H54 (cell line): Measurements from ENCODE around the gene RAMACL.
"Not testable (repeated sequence)": the region's sequence is repeated elsewhere in the genome, so short reads cannot be mapped to it uniquely, and the experiment has no call there.

ENCODE experiments used
- DNase-seq: peaks from one replicate; pipeline ENCODE4 v3.0.0; 2011; ENCODE audit warnings: low spot score, mixed read lengths; ENCODE audit not compliant: insufficient read length
- FAIRE-seq: peaks from 3 replicates; lab custom pipeline; 2011; peaks lifted over from hg19 to GRCh38; lab: Jason Lieb, UNC
- POLR2A ChIP-seq: IDR thresholded peaks from 2 replicates; pipeline ENCODE4 v1.6.1; 2011; ENCODE audit warnings: low read depth, mild to moderate bottlenecking, low read length

RAMACL gene

GRCh38 chr6:166586424-166587156 is at the start of gene RAMACL:
RAMACL (minus strand) TSS chr6:166586678; CDS start chr6:166586477, 201 bp downstream.
- DNase-seq: peak; percentile 26

GRCh38 chr6:166635013-166635970 is 48.8 kb upstream of the RAMACL start:
- no peak for TF ChIP-seq POLR2A
- DNase-seq: no peak
- no peak for FAIRE-seq

More at GRCh38 chr6:166586424-166587156, at the start of gene RAMACL:
- TF ChIP-seq POLR2A: no peak
- no peak for FAIRE-seq

DNA sequence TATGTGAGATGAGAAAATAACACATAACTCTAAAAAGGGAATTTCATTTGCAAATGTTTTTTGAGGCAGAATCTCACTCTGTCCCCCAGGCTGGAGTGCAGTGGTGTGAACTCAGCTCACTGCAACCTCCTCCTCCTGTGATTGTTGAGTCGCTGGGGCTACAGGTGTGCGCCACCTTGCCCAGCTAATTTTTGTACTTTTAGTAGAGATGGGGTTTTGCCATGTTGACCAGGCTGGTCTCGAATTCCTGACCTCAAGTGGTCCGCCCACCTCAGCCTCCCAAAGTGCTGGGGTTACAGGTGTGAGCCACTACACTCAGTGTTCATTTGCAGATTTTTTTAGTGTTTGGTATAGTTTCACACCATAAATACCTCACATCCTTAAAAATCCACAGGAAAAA is 48.1 kb upstream of the RAMACL start:
- not testable (repeated sequence) for FAIRE-seq, DNase-seq

DNA sequence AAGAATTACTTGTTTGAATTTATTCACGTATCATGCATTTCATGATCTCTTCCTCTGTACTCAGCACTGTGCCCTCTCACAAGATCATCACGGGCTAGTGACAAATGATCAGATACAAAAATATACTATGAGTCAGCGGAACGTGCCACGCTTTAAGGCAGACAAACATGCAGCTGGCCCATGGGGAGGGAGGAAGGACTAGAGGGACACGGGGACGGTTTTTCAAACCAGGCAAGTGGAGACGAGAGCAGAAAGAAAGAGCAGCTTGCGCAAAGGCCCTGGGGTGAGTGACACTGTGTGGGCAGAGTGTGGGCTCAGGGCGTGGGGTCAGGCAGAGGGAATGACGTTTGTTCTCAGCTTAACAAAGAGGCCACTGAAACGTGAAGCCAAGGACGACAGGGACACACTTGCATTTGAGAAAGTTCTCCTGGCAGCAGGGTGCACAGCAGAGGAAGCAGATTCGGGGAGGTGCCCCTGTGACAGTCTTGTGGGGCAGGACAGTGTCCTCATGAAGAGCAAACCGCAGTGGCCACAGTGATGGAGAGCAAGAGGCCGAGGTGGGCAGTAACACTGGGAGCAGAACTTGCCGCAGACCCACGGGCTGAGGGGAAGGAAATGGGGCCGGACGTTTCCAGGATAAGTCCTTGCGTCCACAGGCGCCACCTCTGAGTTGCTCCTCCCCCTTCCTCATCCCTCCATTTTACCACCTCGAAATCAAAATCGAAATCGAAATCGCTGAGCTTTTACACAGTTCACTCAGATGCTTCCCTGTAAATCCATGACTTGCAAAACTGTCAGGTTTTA is 47.5 kb upstream of the RAMACL start:
- TF ChIP-seq POLR2A: no peak
- DNase-seq (no peak), FAIRE-seq (no peak)

GRCh38 chr6:166632731-166633130 is 46.3 kb upstream of the RAMACL start:
- no peak for TF ChIP-seq POLR2A
- FAIRE-seq (no peak), DNase-seq (no peak)

DNA sequence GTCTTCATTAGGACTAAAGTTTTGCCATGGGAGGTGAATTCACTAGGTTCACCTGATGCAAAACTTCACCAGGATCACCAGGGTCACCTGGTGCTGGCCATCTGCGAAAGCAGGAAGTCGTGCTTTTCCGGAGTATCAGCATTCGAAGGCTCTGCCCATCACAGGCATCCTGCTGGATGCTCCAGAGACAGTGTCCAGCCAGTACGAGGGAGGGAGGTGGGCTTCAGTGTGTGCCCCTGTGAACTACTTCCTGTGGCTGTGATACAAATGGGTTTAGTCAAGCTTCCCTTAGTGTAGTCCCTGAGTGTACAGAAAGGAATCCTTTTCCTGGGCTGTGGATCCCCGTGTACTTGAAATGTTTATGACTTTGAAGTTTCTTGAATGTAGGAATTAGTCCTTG is 44.0 kb upstream of the RAMACL start:
- DNase-seq (no peak), FAIRE-seq (no peak)
- no peak for TF ChIP-seq POLR2A

DNA sequence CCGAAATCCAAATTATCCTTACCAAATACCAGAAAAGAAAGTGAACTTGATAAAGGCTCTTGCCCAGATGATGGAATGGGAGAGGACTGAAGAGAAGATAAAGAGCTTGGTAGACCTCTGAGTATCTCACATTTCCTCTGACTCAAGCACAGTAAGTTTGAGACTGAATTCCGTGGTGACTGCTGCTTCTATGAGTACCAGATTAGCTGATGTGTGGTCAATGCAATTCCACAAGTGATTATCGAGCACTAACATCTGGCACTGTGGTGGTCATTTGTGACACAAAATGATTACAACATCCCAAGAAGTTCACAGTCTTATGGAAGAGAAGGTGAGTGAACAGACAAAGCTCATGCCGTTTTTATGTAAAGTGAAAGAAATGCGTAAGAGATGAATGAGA is 43.1 kb upstream of the RAMACL start:
- TF ChIP-seq POLR2A: no peak
- FAIRE-seq: no peak

GRCh38 chr6:166627875-166628801 is 41.7 kb upstream of the RAMACL start:
- no peak for TF ChIP-seq POLR2A
- DNase-seq (peak; percentile 41), FAIRE-seq (no peak)

More for the DNA sequence above, 43.1 kb upstream of the RAMACL start:
- DNase-seq: no peak

- FAIRE-seq: no peak
- DNase-seq: peak; percentile 87
Measured at GRCh38 chr6:166627033-166627874, 40.8 kb upstream of the RAMACL start, which contains the start of gene RPS6KA2. RPS6KA2 (minus strand) TSS chr6:166627251; CDS start chr6:166627019, 232 bp downstream.

GRCh38 chr6:166626177-166627032 is 39.9 kb upstream of the RAMACL start:
- TF ChIP-seq POLR2A: no peak
- FAIRE-seq (no peak), DNase-seq (no peak)

More at GRCh38 chr6:166627033-166627874, 40.8 kb upstream of the RAMACL start, which contains the start of gene RPS6KA2:
- TF ChIP-seq POLR2A: peak; percentile 81

DNA sequence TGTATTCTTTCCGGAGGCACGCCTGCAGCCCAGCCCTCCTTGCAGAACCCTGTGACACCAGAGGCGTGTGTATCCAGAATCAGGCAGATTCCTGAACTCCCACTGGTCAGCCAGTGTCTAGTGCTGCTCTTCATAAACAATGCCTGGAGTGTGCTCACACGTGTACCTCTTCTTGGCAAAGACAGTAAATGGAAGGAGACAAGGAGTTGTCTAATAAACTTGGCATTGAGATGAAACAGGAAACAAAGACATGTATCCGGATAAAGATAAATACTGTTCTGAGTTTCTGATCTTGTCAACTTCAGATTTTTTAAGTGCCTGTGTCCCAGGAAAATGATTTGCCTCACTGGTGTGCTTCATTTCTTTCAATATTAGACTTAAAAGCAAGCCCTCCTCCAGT is 38.9 kb upstream of the RAMACL start:
- FAIRE-seq: no peak

More for the DNA sequence above, 38.9 kb upstream of the RAMACL start:
- no peak for TF ChIP-seq POLR2A
- no peak for DNase-seq
